ENCODE results near the gene CCNDBP1. TPM values are rescaled to one million over a fixed set of nuclear protein-coding genes. Genes with fewer than 3 reads are reported as not detected.

Gene CCNDBP1
- total and polyA plus RNA-seq, 2 of the 8 experiments (the other 6 are each of a cell fraction or from before 2014, with no cell fraction given) = 23.4 to 29.0 TPM

DNA sequence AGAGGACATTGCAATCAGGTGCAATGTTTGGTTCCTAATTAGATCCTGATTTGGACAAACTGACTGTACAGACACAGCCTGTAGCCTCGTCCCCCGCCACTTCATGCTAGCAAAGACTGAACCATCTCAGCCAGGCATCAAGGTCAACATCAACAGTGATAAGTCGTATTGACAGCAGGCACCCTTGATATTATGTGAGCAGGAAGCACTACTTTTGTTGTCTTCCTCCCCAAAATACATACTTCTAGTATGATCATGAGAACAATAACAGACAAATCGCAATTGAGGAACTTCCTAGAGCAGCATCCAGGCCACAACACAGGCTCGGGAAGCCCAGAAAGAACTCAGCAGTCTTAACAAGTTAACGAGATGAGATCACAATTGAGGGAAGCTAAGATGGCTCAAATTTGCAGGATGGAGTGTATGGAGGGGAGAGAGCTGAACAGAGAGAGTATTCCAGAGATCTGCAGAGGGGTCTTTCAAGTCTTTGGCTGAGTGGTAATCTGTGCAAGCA lies 61.1 kb downstream of the CCNDBP1 start (continued):
- TF ChIP-seq BACH1 (IDR thresholded peaks at IDR 0.05; ENCODE audit: low read length) (no peak), KDM1A (IDR thresholded peaks at IDR 0.05; ENCODE audit: borderline replicate concordance, low read length) (no peak), YY1 (IDR thresholded peaks at IDR 0.05; ENCODE audit: low read depth, low read length) (no peak), SP4 (IDR thresholded peaks at IDR 0.05; ENCODE audit: low read length) (no peak), SP2 (IDR thresholded peaks at IDR 0.05; ENCODE audit: low read length) (no peak), TAF1 (IDR thresholded peaks at IDR 0.05; ENCODE audit: low read depth, low read length) (no peak)

Other genes starting within 250 kb of the CCNDBP1 start
- gene UBR1, start 79.4 kb upstream of the CCNDBP1 start, total RNA-seq (2021; fragmentation: NEBNext Ultra II Directional; extraction: Animal tissue kit (Norgen Biotek cat#: 25700)) = 18.7 and 20.2 TPM in 2 replicates
- 2.5 and 3.7 TPM in 2 replicates for gene UBR1, start 79.4 kb upstream of the CCNDBP1 start, polyA plus RNA-seq (2011; rRNA removed)
- 3.5 and 4.0 TPM in 2 replicates for gene TMEM62, start 51.8 kb upstream of the CCNDBP1 start, total RNA-seq (2021; fragmentation: NEBNext Ultra II Directional; extraction: Animal tissue kit (Norgen Biotek cat#: 25700))
- gene TMEM62, start 51.8 kb upstream of the CCNDBP1 start, polyA plus RNA-seq (2011; rRNA removed) = 2.0 TPM in 2 replicates
- gene EPB42, start 35.6 kb downstream of the CCNDBP1 start, total RNA-seq (2021; fragmentation: NEBNext Ultra II Directional; extraction: Animal tissue kit (Norgen Biotek cat#: 25700)) = not detected in 2 replicates
- gene EPB42, start 35.6 kb downstream of the CCNDBP1 start, polyA plus RNA-seq (2011; rRNA removed) = not detected in 2 replicates
- not detected in 2 replicates for gene TGM5, start 81.5 kb downstream of the CCNDBP1 start, total RNA-seq (2021; fragmentation: NEBNext Ultra II Directional; extraction: Animal tissue kit (Norgen Biotek cat#: 25700))
- gene TGM5, start 81.5 kb downstream of the CCNDBP1 start, polyA plus RNA-seq (2011; rRNA removed) = not detected in 2 replicates
- gene TGM7, start 116.9 kb downstream of the CCNDBP1 start, total RNA-seq (2021; fragmentation: NEBNext Ultra II Directional; extraction: Animal tissue kit (Norgen Biotek cat#: 25700)) = not detected in 2 replicates
- gene TGM7, start 116.9 kb downstream of the CCNDBP1 start, polyA plus RNA-seq (2011; rRNA removed) = 0.05 TPM in 1 of 2 replicates, not detected in the other
- 9.3 and 11.2 TPM in 2 replicates for gene LCMT2, start 145.2 kb downstream of the CCNDBP1 start, total RNA-seq (2021; fragmentation: NEBNext Ultra II Directional; extraction: Animal tissue kit (Norgen Biotek cat#: 25700))
- 7.1 and 11.9 TPM in 2 replicates for gene LCMT2, start 145.2 kb downstream of the CCNDBP1 start, polyA plus RNA-seq (2011; rRNA removed)
- gene ZSCAN29, start 185.6 kb downstream of the CCNDBP1 start, total RNA-seq (2021; fragmentation: NEBNext Ultra II Directional; extraction: Animal tissue kit (Norgen Biotek cat#: 25700)) = 38.6 and 41.3 TPM in 2 replicates
- gene ZSCAN29, start 185.6 kb downstream of the CCNDBP1 start, polyA plus RNA-seq (2011; rRNA removed) = 6.4 and 9.5 TPM in 2 replicates
- gene TUBGCP4, start 185.7 kb downstream of the CCNDBP1 start, total RNA-seq (2021; fragmentation: NEBNext Ultra II Directional; extraction: Animal tissue kit (Norgen Biotek cat#: 25700)) = 23.1 and 23.4 TPM in 2 replicates
- gene TUBGCP4, start 185.7 kb downstream of the CCNDBP1 start, polyA plus RNA-seq (2011; rRNA removed) = 7.2 and 7.3 TPM in 2 replicates

Measured in H1 (cell line).